PFSK-1 (cell line): ENCODE results near the gene WDR77.

Experiments used
- FOXP2 ChIP-seq: optimal IDR thresholded peaks from 2 replicates; pipeline ENCODE3; 2011; ENCODE audit warnings: borderline replicate concordance, control low read depth, inconsistent platforms; ENCODE audit not compliant: insufficient read depth; ENCODE audit errors: extremely low read length, extremely low read depth
- POLR2AphosphoS5 ChIP-seq: IDR thresholded peaks from 2 replicates; pipeline ENCODE4 v1.6.1; 2012; ENCODE audit warnings: low read depth, mild to moderate bottlenecking, control low read depth, low read length, moderate library complexity
- SIN3A ChIP-seq: IDR thresholded peaks from 2 replicates; pipeline ENCODE4 v1.6.1; 2012; ENCODE audit warnings: mild to moderate bottlenecking, low read length, moderate library complexity, borderline replicate concordance; ENCODE audit not compliant: insufficient read depth
- TAF1 ChIP-seq: IDR thresholded peaks from 2 replicates; pipeline ENCODE4 v1.6.1; 2012; ENCODE audit warnings: low read length, control low read depth, borderline replicate concordance; ENCODE audit not compliant: insufficient read depth
- TF ChIP-seq, protein P1 (sequence below), 2 experiments: IDR thresholded peaks; 2 replicates each; pipeline versions ENCODE4 v1.6.1 to v1.8.0; 2011 to 2012; ENCODE audit warnings: low read depth in 2 of 2, low read length in 2 of 2, control low read depth in 1 of 2, inconsistent platforms in 1 of 2, mild to moderate bottlenecking in 1 of 2, moderate library complexity in 1 of 2; ENCODE audit not compliant: insufficient read depth in 1 of 2

The WDR77 gene

GRCh38 chr1:111470596-111470995 lies 21.5 kb upstream of the WDR77 start:
- no peak for TF ChIP-seq SIN3A

DNA sequence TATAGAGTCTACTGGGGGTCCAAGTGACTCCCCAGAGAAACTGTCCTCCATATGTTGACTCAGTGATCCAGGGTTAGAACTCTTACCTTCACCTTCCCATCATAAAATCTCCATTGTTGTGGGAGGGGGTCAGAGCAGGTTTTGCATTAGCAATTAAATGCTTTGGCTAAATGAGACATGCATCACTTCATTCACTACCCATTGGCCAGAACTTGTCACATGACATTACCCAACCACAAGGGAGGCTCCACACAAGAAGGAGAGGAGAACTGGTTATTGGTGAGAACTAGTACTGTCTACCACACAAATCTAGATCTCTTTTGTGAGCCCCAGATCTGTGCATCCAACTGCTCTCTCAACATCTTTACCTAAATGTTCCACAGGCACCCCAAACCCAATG lies 20.5 kb upstream of the WDR77 start:
- TF ChIP-seq POLR2AphosphoS5, result no peak
- TF ChIP-seq, protein P1, sequence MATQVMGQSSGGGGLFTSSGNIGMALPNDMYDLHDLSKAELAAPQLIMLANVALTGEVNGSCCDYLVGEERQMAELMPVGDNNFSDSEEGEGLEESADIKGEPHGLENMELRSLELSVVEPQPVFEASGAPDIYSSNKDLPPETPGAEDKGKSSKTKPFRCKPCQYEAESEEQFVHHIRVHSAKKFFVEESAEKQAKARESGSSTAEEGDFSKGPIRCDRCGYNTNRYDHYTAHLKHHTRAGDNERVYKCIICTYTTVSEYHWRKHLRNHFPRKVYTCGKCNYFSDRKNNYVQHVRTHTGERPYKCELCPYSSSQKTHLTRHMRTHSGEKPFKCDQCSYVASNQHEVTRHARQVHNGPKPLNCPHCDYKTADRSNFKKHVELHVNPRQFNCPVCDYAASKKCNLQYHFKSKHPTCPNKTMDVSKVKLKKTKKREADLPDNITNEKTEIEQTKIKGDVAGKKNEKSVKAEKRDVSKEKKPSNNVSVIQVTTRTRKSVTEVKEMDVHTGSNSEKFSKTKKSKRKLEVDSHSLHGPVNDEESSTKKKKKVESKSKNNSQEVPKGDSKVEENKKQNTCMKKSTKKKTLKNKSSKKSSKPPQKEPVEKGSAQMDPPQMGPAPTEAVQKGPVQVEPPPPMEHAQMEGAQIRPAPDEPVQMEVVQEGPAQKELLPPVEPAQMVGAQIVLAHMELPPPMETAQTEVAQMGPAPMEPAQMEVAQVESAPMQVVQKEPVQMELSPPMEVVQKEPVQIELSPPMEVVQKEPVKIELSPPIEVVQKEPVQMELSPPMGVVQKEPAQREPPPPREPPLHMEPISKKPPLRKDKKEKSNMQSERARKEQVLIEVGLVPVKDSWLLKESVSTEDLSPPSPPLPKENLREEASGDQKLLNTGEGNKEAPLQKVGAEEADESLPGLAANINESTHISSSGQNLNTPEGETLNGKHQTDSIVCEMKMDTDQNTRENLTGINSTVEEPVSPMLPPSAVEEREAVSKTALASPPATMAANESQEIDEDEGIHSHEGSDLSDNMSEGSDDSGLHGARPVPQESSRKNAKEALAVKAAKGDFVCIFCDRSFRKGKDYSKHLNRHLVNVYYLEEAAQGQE (IDR thresholded peaks at IDR 0.05; ENCODE audit: insufficient read depth in 1 of 2, low read depth in 2 of 2, low read length in 2 of 2), result no peak
- TF ChIP-seq SIN3A, result no peak
- no peak for TF ChIP-seq TAF1
- TF ChIP-seq FOXP2, result no peak

DNA sequence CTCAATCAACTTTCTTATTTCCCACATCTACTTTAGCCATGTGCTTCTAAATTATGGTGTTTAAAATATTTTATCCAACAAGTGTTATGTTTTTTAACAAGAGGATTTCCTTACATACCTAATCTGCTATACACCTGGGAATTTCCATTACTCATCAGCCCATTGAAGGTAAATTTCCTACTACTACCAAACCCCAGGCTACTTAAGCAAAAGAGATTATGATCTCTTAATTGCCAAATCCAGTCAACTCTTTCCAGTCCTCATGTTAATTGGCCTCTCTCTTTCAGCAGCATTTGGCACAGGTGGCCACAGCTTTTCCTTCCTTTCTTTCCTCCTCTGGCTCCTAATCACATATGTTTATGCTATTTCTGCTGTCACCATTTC lies 19.7 kb upstream of the WDR77 start:
- TF ChIP-seq SIN3A (no peak), FOXP2 (no peak), TAF1 (no peak), POLR2AphosphoS5 (no peak)
- TF ChIP-seq, protein P1 (IDR thresholded peaks at IDR 0.05; ENCODE audit: insufficient read depth in 1 of 2, low read depth in 2 of 2, low read length in 2 of 2), result no peak

GRCh38 chr1:111467865-111468716 lies 19.0 kb upstream of the WDR77 start:
- TF ChIP-seq TAF1 (no peak), POLR2AphosphoS5 (no peak), SIN3A (no peak)
- TF ChIP-seq, protein P1 (IDR thresholded peaks at IDR 0.05; ENCODE audit: insufficient read depth in 1 of 2, low read depth in 2 of 2, low read length in 2 of 2), result no peak

DNA sequence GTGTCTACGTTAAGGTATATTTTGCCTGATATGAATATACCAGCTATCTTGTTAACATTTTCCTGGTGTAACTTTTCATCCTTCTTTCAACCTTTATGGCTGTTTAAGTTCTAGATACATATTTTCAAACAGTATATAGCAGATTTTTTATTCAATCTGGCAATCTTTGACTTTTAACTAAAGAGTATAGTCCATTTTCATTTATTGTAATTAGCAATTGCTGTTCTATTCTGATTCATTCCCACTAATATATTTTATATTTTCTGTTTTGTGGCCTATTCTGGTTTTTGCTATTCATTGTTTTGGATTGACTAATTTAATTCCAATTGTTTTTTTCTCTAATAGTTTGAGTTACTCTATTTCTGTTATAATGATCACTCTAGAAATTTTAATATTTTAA lies 17.4 kb upstream of the WDR77 start:
- TF ChIP-seq, protein P1 (IDR thresholded peaks at IDR 0.05; ENCODE audit: insufficient read depth in 1 of 2, low read depth in 2 of 2, low read length in 2 of 2), result no peak
- TF ChIP-seq POLR2AphosphoS5 (no peak), TAF1 (no peak), FOXP2 (no peak)
